Breast epithelium (tissue), 4 donors: ENCODE data around the gene ZNF362. TPM values are rescaled to one million over a fixed set of nuclear protein-coding genes. Genes with fewer than 3 reads are reported as not detected.

Source experiments
- DNase-seq, 2 donors: peaks; one replicate each; pipeline ENCODE4 v3.0.0-alpha.2; 2019; ENCODE audit warnings: low spot score in 2 of 2
- H3K27ac ChIP-seq, 2 donors: fragments of 200-600 bp; sonication (generic) in 1 of 2; one replicate each; pipeline ENCODE4 v1.5.1; 2016 to 2019; ENCODE audit warnings: mild to moderate bottlenecking in 1 of 2
- H3K27me3 ChIP-seq, 2 donors: fragments of 200-600 bp; sonication (generic) in 1 of 2; one replicate each; pipeline versions ENCODE4 v1.5.1 to v1.6.0; 2017 to 2019; ENCODE audit warnings: control low read depth in 1 of 2, mild to moderate bottlenecking in 1 of 2
- H3K36me3 ChIP-seq: fragments of 200-600 bp; one replicate; pipeline ENCODE4 v1.5.1; 2019
- H3K4me1 ChIP-seq, 2 donors: fragments of 200-600 bp; sonication (generic); one replicate each; pipeline ENCODE4 v1.5.1; 2016 to 2019; ENCODE audit warnings: control low read depth in 1 of 2
- H3K4me3 ChIP-seq, 3 donors: fragments of 200-600 bp; sonication (generic); 1 replicate in 2 of 3; 2 replicates in 1 of 3; pipeline ENCODE4 v1.5.1; 2016 to 2019; ENCODE audit warnings: mild to moderate bottlenecking in 3 of 3, moderate library complexity in 2 of 3
- H3K9me3 ChIP-seq, 2 donors: fragments of 200-600 bp; sonication (generic) in 1 of 2; one replicate each; pipeline ENCODE4 v1.5.1; 2016 to 2019; ENCODE audit warnings: control low read depth in 1 of 2
- POLR2A ChIP-seq: fragments of 450-650 bp; IDR thresholded peaks from one replicate; pipeline ENCODE4 v1.6.1; 2016; ENCODE audit warnings: antibody characterized with exemption, mild to moderate bottlenecking, moderate library complexity
- POLR2AphosphoS5 ChIP-seq, 3 donors: sonication (generic); formaldehyde crosslinking; IDR thresholded peaks; one replicate each; pipeline ENCODE4 v1.6.1; 2017; ENCODE audit warnings: antibody characterized with exemption in 3 of 3
- intact Hi-C: fragments of 100-400 bp; cut with DNase I; formaldehyde crosslinking; loops from one replicate; pipeline ENCODE4 v1.15.1; 2023; ENCODE audit warnings: low total_unique reads
- total RNA-seq, 3 donors: library from RNA; depleted of rRNA; stranded (reverse); fragments of >200 nt; gene quantifications; one replicate each; pipeline ENCODE4 v1.1.0, GENCODE V29; 2016
- TF ChIP-seq, protein P1 (sequence below), 3 donors: fragments of 450-650 bp; IDR thresholded peaks; one replicate each; pipeline ENCODE4 v1.5.1; 2016 to 2017; ENCODE audit warnings: antibody characterized with exemption in 3 of 3, mild to moderate bottlenecking in 3 of 3, moderate library complexity in 3 of 3

ZNF362 gene
- total RNA-seq, 3 donors from 2014 or later, result 11.7 to 16.0 (median 15.7) TPM

- H3K4me1 ChIP-seq, result peaks cover 0 to 29% of the 10 kb centered on the region in 2 donors
- H3K9me3 ChIP-seq, result no peaks in the 10 kb centered on the region
- intact Hi-C loops, result loop anchor here (2.0 kb wide), 1 partner anchor 70 kb away; no protein-coding TSS in a partner anchor
- TF ChIP-seq POLR2AphosphoS5 (IDR thresholded peaks at IDR 0.05), result no peak
- TF ChIP-seq POLR2A, result no peak
- TF ChIP-seq, protein P1, sequence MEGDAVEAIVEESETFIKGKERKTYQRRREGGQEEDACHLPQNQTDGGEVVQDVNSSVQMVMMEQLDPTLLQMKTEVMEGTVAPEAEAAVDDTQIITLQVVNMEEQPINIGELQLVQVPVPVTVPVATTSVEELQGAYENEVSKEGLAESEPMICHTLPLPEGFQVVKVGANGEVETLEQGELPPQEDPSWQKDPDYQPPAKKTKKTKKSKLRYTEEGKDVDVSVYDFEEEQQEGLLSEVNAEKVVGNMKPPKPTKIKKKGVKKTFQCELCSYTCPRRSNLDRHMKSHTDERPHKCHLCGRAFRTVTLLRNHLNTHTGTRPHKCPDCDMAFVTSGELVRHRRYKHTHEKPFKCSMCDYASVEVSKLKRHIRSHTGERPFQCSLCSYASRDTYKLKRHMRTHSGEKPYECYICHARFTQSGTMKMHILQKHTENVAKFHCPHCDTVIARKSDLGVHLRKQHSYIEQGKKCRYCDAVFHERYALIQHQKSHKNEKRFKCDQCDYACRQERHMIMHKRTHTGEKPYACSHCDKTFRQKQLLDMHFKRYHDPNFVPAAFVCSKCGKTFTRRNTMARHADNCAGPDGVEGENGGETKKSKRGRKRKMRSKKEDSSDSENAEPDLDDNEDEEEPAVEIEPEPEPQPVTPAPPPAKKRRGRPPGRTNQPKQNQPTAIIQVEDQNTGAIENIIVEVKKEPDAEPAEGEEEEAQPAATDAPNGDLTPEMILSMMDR (IDR thresholded peaks at IDR 0.05), result no peak
- peak overlapping the region; percentile 74 to 100 for H3K27ac ChIP-seq
- no peak for DNase-seq
- H3K36me3 ChIP-seq, result no peaks in the 10 kb centered on the region
- H3K4me3 ChIP-seq, result peak overlapping the region; percentile 70 to 92 (median 70)
- H3K27me3 ChIP-seq, result no peaks in the 10 kb centered on the region
These were observed 997 bp downstream of the ZNF362 start for GRCh38 chr1:33257207-33257771.

- no peak for DNase-seq
- intact Hi-C loops, result loop anchor here (2.0 kb wide), 1 partner anchor 69 kb away; no protein-coding TSS in a partner anchor
These were observed 1.8 kb downstream of the ZNF362 start for GRCh38 chr1:33257772-33258712.

DNA sequence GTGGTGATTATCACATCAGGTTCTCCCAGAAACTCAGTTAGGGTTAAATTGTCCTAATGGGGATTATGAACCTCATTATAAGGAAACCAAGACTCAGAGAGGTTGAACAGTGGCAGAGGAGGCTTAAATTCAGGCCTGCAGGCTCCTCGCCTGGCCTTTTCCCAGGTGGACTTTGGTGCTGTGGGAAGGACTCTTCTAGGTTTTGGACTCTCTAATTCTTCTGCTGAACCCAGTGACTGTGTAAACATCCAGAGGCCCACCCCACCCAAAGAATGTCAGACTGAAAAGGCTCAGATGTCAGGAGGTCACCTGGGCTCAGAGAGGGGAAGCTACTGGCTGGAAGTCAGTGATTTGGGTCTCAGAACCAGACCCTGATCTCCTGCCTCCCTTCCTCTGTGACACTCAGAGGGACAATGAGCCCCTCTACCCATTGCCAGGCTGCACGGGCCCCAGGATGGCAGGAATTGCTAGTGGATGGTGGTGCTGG, 2.5 kb downstream of the ZNF362 start:
- peak overlapping the region; percentile 13 to 93 for H3K27ac ChIP-seq
- no peaks in the 10 kb centered on the region for H3K36me3 ChIP-seq
- no peaks in the 10 kb centered on the region for H3K9me3 ChIP-seq
- peak overlapping the region in 2 of 3 donors; percentile 70 to 92 for H3K4me3 ChIP-seq
- no peak for DNase-seq
- TF ChIP-seq, protein P1 (IDR thresholded peaks at IDR 0.05), result no peak
- no peak for TF ChIP-seq POLR2A
- intact Hi-C loops, result no loop called here
- no peaks in the 10 kb centered on the region for H3K27me3 ChIP-seq
- H3K4me1 ChIP-seq, result peaks cover 0 to 29% of the 10 kb centered on the region in 2 donors

More at GRCh38 chr1:33257772-33258712, 1.8 kb downstream of the ZNF362 start:
- H3K27me3 ChIP-seq, result no peaks in the 10 kb centered on the region
- H3K4me3 ChIP-seq, result peak overlapping the region; percentile 70 to 92 (median 70)
- no peaks in the 10 kb centered on the region for H3K36me3 ChIP-seq
- H3K9me3 ChIP-seq, result no peaks in the 10 kb centered on the region
- peaks cover 0 to 29% of the 10 kb centered on the region in 2 donors for H3K4me1 ChIP-seq
- TF ChIP-seq POLR2A (no peak), POLR2AphosphoS5 (IDR thresholded peaks at IDR 0.05) (no peak)
- TF ChIP-seq, protein P1 (IDR thresholded peaks at IDR 0.05), result no peak
- H3K27ac ChIP-seq, result peak overlapping the region; percentile 74 to 93

- intact Hi-C loops, result no loop called here
- no peaks in the 10 kb centered on the region for H3K9me3 ChIP-seq
- TF ChIP-seq POLR2AphosphoS5 (IDR thresholded peaks at IDR 0.05), result no peak
- DNase-seq, result no peak
- H3K27ac ChIP-seq, result no peak overlapping the region
- peaks cover 0 to 29% of the 10 kb centered on the region in 2 donors for H3K4me1 ChIP-seq
- no peaks in the 10 kb centered on the region for H3K36me3 ChIP-seq
- H3K4me3 ChIP-seq, result no peak overlapping the region
- H3K27me3 ChIP-seq, result no peaks in the 10 kb centered on the region
These were observed 3.6 kb downstream of the ZNF362 start for GRCh38 chr1:33259879-33260278.

- intact Hi-C loops, result no loop called here
- TF ChIP-seq POLR2A, result no peak
- TF ChIP-seq, protein P1 (IDR thresholded peaks at IDR 0.05), result no peak
- no peak for TF ChIP-seq POLR2AphosphoS5 (IDR thresholded peaks at IDR 0.05)
- no peaks in the 10 kb centered on the region for H3K27me3 ChIP-seq
- peaks cover 0 to 29% of the 10 kb centered on the region in 2 donors for H3K4me1 ChIP-seq
- H3K4me3 ChIP-seq, result no peak overlapping the region
- H3K9me3 ChIP-seq, result no peaks in the 10 kb centered on the region
- H3K36me3 ChIP-seq, result no peaks in the 10 kb centered on the region
- DNase-seq, result no peak
- H3K27ac ChIP-seq, result no peak overlapping the region
These were observed 4.1 kb downstream of the ZNF362 start for GRCh38 chr1:33260439-33260838.
